DMS79 (cell line): ENCODE data around the gene NTM.
"Not testable (repeated sequence)": the region's sequence is repeated elsewhere in the genome, so short reads cannot be mapped to it uniquely, and the experiment has no call there.

ENCODE experiments used
- DNase-seq: peaks from one replicate; lab custom pipeline; 2025; lab: John Stamatoyannopoulos, UW

The NTM gene

DNA sequence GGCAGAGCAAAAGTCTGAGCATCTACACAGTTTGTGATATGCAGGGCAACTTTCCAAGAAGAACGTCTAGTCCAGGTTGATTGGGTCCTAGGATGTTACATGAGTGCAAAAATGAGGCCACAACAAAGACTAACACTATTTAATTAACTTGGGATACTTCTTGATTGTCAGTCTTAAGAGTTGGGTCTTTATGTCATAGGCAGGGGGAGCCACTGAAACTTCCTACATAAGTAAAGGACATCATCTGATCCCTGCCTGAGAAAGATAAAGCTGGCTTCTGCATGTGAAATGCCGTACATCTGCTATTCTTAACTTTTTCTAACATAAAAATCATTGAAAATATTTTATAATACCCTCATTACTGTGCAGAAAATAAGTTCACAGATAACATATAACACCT is 525.5 kb downstream of the NTM start:
- no peak for DNase-seq

DNA sequence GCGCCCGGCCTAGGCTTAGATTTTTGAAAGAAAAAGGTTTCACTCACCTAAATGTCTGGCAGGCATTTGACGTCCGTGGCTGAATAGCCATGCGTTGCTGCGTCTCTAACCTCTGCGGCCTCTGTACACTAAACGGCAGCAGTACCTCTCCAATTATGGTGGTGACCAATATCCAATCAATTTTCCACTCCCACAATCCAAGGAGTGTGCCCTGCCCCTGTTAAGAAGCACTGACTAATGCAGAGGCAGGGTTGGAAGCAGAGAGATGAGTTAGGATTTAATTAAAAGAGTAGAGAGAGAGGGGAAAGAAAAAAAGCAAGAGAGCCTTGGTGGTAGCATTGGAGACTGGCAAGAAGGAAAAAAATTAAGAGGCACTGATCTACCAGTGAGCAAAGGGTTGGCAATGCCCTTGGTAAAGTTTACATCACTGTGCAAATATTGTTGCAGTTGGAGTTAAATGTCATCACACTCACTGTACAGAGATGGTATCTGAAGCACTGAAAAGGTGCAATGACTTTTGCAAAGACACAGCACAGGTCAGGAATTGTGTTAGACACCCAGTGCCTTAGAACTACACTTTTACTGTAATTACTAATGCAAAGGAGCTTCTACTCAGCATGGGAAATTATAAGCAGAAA is 526.7 kb downstream of the NTM start:
- no peak for DNase-seq

DNA sequence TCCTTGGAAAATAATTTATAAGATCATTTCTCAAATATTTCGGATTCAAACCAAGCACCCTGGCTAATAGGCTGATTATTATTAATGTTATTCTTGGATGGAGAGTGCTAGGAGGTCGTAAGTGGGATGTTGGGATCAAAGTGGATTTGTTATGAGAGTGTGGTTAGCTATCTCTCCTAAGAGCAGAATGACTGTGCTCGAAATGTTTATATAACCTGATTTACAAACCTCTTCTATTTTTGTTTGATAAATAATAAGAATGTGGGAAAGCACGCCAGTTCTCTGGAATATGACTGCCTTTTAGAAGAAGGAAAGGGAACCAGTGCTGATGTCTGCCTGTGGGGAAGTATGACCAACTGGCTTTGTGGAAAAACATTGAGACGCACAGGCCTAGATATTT is 527.5 kb downstream of the NTM start:
- DNase-seq: no peak

GRCh38 chr11:131898949-131899348 is 528.5 kb downstream of the NTM start:
- DNase-seq: no peak

DNA sequence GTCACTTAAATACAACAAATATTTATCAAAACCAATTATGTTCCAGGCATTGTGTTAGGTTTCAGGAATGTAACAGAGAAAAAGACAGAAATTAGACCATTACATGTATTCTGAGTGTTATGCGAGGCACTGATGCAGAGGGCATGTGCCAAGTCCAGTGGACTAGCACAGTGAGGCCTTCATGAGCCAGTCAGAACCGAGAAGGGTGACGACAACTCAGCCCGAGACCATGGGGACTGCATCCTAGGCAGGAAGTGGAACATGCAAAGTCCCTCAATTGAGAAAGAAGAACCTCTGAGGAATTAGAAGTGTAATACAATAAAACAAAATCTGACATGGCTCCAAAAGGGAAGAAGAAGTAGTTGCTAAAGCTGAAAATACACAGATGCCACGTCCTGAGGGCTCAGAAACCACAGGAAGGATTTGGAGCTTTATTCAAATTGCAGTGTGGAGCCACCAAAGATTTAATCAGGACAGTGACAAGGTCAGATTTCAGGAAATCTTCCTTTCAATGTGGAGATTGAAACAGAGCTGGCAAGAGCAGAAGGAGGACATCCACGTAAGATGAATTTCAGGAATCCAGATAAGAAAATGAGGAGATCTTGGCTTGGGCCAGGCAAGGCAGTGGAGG is 529.6 kb downstream of the NTM start:
- DNase-seq: no peak

GRCh38 chr11:131902421-131902820 is 532.0 kb downstream of the NTM start:
- DNase-seq: no peak

- DNase-seq: no peak
These were observed 532.7 kb downstream of the NTM start for GRCh38 chr11:131903074-131903473.

- DNase-seq: no peak
These were observed 534.3 kb downstream of the NTM start for GRCh38 chr11:131904756-131905155.

- no peak for DNase-seq
These were observed 536.5 kb downstream of the NTM start for GRCh38 chr11:131906963-131907362.

DNA sequence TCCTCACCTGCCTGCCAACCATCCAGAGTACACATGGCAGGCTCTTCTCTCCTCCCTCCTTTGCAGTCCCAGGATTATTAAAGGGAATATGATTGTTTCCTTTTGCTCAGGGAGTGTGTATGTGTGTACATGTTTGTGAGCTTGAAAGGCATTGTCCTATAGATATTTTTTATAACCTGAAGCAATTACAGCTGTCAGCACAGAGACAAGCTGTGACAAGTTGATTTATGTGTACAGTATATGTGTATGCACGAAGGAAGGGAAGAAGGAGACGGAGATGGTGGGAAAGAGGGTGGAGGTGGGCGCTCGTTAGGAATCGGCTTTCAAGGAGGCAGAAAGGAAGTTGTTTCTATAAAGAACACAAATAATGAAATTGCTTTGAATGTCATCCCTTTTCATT is 537.0 kb downstream of the NTM start:
- no peak for DNase-seq

DNA sequence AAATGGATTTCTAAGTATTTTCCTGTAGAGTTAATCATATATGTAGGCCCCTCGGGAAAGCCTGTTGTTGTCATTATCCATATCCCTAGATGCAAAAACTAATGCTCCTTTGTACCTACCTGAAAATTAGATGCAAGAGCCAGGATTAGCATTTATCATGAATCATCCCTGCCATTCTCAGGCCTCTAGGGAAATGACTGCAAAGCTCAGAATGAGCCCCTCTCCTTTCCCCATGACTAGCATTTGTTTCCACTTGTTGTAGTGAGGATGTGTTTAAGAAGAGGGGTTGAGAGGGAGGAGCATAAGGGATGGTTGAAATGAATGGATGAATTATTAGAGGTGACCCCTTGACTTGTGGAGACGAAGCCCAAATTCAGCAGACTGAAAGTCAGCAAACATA is 537.9 kb downstream of the NTM start:
- no peak for DNase-seq

DNA sequence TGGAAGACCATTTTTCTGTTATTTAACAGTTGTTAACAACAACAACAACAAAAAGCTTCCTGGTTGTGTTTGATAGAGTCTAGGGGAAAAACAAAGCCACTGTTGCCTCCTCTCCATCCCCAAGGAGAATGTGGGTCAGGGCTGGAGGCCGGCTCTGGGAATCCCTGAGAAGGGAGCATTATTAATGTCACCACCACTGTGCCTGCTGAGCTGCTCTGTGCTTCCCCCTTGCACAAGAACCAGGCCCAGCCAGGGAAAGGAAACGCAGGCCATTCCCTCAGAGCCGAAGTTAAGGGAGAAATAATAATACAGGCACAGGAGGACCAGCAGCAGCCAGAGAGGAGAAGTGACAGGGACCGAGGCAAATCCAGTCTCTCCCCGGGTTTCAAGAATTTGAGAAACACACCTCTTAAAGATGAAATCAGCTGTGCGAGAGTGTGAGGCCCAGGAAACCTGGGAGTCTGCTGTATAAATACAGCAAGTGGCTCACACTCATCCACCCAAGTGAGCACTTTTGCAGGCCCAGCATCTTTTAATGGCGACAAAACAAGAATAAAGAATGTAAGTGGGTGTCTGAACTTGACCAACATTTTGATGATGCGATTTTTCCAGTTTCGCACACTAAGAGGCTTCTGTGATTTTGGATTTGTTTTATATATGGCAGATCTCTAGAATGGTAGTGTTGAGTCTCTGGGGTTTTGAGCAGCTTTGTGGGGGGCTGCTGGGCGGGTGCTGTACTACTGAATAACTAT is 539.2 kb downstream of the NTM start:
- no peak for DNase-seq

GRCh38 chr11:131910178-131910522 is 539.7 kb downstream of the NTM start:
- no peak for DNase-seq

- no peak for DNase-seq
These were observed 540.3 kb downstream of the NTM start for GRCh38 chr11:131910523-131911387.

GRCh38 chr11:131911388-131912032 is 541.1 kb downstream of the NTM start:
- DNase-seq: not testable (repeated sequence)

GRCh38 chr11:131912134-131912533 is 541.7 kb downstream of the NTM start:
- no peak for DNase-seq

DNA sequence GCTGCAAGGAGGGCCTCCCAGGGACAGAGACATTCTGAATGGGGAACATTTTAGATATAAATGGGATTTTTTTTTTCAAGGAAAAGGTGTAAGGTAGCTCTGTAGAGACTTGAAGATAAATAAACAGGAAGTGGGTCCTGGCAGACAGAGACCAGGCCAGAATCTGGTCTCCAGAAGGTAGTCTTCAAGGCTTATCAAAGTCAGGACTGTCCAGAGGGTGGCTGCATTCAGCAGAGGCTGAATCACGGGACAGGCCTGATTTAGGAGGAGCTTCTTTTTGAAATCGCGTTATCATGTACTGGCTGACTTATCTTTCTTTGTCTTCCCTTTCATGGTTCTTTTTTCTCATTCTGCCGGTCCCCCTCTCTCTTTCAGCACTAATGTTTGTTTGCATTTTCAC is 542.9 kb downstream of the NTM start:
- no peak for DNase-seq

DNA sequence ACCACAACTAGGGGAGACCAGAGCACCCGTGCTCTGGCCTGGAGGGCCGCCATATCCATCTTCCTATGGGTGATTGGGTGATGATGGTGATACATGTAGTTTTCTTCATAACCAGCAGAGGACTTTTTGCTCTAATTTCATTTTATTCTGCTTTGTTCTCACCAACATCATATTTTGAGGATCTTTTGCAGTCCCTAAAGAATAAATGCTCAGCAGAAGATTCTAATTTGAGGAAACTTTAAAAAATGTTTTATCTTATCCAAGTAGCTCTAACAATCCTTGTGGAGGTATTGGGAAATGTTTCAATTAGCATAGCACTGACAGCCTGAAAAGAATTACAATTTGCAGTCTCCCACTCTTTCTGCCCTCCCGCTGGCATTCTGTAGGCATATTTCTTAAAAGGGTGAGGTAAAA is 544.0 kb downstream of the NTM start:
- DNase-seq: no peak

- no peak for DNase-seq
These were observed 546.2 kb downstream of the NTM start for GRCh38 chr11:131916638-131917037.

DNA sequence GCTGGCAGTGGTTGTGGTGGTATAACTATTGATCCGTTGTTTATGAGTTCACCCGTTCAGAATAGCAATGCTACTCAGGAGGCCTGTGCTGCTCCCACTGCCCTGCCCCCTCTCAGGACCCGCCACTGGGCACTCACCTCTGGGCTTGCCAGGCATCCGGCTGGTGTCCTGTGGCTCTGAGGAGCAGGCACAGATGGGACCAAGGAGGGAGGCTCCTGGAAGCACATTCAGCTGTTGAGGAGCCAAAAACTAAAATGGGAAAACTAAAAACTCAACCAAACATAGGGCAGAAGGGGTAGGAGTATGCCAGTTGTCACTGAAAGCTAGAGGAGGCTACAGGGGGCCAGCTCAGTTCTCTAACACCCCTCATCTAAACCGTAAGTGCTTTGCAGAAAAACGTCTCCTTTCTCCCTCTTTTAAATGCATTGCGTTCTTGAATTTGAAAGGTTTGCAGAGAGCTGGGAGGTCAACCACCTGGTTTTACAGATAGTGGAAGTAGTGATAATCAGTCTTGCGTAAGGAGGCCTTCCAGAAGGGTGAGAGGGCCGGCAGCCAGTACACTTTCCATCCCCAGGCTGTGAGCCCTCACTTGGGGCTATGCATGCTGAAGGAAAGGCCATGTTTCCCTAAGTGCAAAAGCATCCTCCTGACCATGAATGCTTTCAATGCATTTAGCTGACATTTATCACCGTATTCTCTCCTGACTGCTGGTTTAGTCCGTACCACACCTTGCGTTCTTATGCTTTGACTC is 547.4 kb downstream of the NTM start:
- DNase-seq: no peak

GRCh38 chr11:131918663-131919062 is 548.2 kb downstream of the NTM start:
- no peak for DNase-seq
